ENCODE results near the gene TMCO2. TPM values are rescaled to one million over a fixed set of nuclear protein-coding genes. Genes with fewer than 3 reads are reported as not detected.

TMCO2 gene
- total and polyA plus RNA-seq, 2 donors (not counting 1 experiment from before 2014, with no cell fraction given): not detected

DNA sequence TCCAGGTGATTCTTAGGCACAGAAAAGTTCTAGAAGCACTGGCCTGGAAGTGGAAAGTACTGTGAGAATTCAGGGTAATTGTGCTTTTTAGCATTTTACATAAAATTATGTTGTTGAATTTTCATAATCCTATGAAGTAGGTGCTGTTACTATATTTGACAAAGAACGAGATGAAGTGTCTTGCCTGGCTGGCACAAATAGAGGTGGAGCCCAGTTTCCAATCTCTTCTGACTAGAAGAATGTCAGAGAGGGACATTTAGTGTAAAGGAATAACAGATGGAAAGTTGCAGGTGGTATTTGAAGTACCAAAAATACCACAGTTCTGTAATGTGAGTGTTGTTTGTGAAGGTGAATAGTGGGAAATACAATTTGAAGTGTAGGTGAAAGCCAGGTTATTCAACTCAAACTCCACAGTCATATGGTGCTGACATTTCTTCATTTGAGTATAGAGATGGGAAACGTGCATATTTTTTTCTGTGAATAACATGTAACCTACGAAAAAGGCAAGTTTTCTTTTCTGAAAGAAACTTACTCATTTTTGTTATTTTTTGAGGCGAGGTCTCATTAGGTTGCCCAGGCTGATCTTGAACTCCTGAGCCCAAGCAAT lies 3.5 kb upstream of the TMCO2 start:
- H3K9me3 Mint-ChIP-seq (ENCODE audit: insufficient read depth): no peaks in the 10 kb centered on the region
- Histone ChIP-seq H3K27me3 (replicated peaks in 1 of 4; ENCODE audit: control extremely low read depth in 1 of 4, control insufficient read depth in 3 of 4, insufficient read depth in 4 of 4, low read length in 3 of 4) (no peaks in the 10 kb centered on the region), H2AFZ (ENCODE audit: insufficient read depth, low read depth, low read length, poor library complexity, severe bottlenecking) (no peak overlapping the region), H3K27ac (ENCODE audit: low read length in 2 of 2) (no peak overlapping the region), H3K9ac (ENCODE audit: low read length) (no peak overlapping the region), H3K4me2 (replicated peaks; ENCODE audit: low read depth, low read length, poor library complexity, severe bottlenecking) (no peak overlapping the region), H4K20me1 (ENCODE audit: control insufficient read depth, insufficient read depth, low read length, poor library complexity, severe bottlenecking) (no peaks in the 10 kb centered on the region), H3K36me3 (replicated peaks in 1 of 2; ENCODE audit: control extremely low read depth in 1 of 2, control insufficient read depth in 1 of 2, extremely low read depth in 1 of 2, insufficient read depth in 2 of 2, low read length in 1 of 2) (no peaks in the 10 kb centered on the region), H3K4me1 (ENCODE audit: control insufficient read depth in 2 of 2, insufficient read depth in 2 of 2, low read length in 2 of 2) (no peaks in the 10 kb centered on the region), H3K9me3 (ENCODE audit: control extremely low read depth in 1 of 3, control insufficient read depth in 2 of 3, insufficient read depth in 1 of 3, low read length in 2 of 3) (no peaks in the 10 kb centered on the region), H3K4me3 (ENCODE audit: control extremely low read depth in 1 of 5, extremely low read depth in 1 of 5, insufficient read depth in 1 of 5, low read depth in 2 of 5, low read length in 4 of 5) (no peak overlapping the region), H3K79me2 (ENCODE audit: control insufficient read depth, insufficient read depth, low read length) (no peaks in the 10 kb centered on the region)
- H3K27me3 Mint-ChIP-seq: no peaks in the 10 kb centered on the region
- 77% methylated on average over 2 of the region's 4 CpGs for WGBS (ENCODE audit: insufficient coverage)
- ChIA-PET POLR2A (interaction anchor here (0.6 kb wide), 1 partner anchor 91 kb away, joined by 4 read pairs; no protein-coding TSS in a partner anchor), CTCF (no interaction called here)
- intact Hi-C loops (cut with micrococcal nuclease): no loop called here
- ATAC-seq (ENCODE audit: low read depth): no peak
- peaks cover 8% of the 10 kb centered on the region for H3K4me1 Mint-ChIP-seq
- DNase-seq: no peak
- TF ChIP-seq, protein P1, sequence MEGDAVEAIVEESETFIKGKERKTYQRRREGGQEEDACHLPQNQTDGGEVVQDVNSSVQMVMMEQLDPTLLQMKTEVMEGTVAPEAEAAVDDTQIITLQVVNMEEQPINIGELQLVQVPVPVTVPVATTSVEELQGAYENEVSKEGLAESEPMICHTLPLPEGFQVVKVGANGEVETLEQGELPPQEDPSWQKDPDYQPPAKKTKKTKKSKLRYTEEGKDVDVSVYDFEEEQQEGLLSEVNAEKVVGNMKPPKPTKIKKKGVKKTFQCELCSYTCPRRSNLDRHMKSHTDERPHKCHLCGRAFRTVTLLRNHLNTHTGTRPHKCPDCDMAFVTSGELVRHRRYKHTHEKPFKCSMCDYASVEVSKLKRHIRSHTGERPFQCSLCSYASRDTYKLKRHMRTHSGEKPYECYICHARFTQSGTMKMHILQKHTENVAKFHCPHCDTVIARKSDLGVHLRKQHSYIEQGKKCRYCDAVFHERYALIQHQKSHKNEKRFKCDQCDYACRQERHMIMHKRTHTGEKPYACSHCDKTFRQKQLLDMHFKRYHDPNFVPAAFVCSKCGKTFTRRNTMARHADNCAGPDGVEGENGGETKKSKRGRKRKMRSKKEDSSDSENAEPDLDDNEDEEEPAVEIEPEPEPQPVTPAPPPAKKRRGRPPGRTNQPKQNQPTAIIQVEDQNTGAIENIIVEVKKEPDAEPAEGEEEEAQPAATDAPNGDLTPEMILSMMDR (IDR thresholded peaks at IDR 0.05): no peak
- TF ChIP-seq EZH2 (IDR thresholded peaks at IDR 0.05; ENCODE audit: borderline replicate concordance, insufficient read depth, low read depth, low read length, poor library complexity, severe bottlenecking): no peak
- no peak overlapping the region for H3K27ac Mint-ChIP-seq
- no peak overlapping the region for H3K4me3 Mint-ChIP-seq

GRCh38 chr1:40245686-40246085 lies 2.1 kb upstream of the TMCO2 start:
- ChIA-PET CTCF (interaction anchor here (0.5 kb wide), 1 partner anchor 187 kb away, joined by 3 read pairs; no protein-coding TSS in a partner anchor), POLR2A (no interaction called here)
- no peaks in the 10 kb centered on the region for H3K4me1 ChIP-seq (ENCODE audit: control insufficient read depth in 2 of 2, insufficient read depth in 2 of 2, low read length in 2 of 2)
- ATAC-seq (ENCODE audit: low read depth) (no peak), DNase-seq (no peak)
- 95% methylated on average over 2 of the region's 3 CpGs for WGBS (ENCODE audit: insufficient coverage)
- no peak overlapping the region for H3K4me3 Mint-ChIP-seq
- no peaks in the 10 kb centered on the region for H3K27me3 Mint-ChIP-seq
- H3K27ac Mint-ChIP-seq: no peak overlapping the region
- intact Hi-C loops (cut with micrococcal nuclease): no loop called here
- no peak overlapping the region for H3K27ac ChIP-seq (ENCODE audit: low read length in 2 of 2)
- H3K4me1 Mint-ChIP-seq: peaks cover 8% of the 10 kb centered on the region
- H4K20me1 ChIP-seq (ENCODE audit: control insufficient read depth, insufficient read depth, low read length, poor library complexity, severe bottlenecking): no peaks in the 10 kb centered on the region
- H3K9ac ChIP-seq (ENCODE audit: low read length): no peak overlapping the region
- no peaks in the 10 kb centered on the region for H3K9me3 ChIP-seq (ENCODE audit: control extremely low read depth in 1 of 3, control insufficient read depth in 2 of 3, insufficient read depth in 1 of 3, low read length in 2 of 3)
- H3K27me3 ChIP-seq (replicated peaks in 1 of 4; ENCODE audit: control extremely low read depth in 1 of 4, control insufficient read depth in 3 of 4, insufficient read depth in 4 of 4, low read length in 3 of 4): no peaks in the 10 kb centered on the region
- no peak overlapping the region for H3K4me3 ChIP-seq (ENCODE audit: control extremely low read depth in 1 of 5, extremely low read depth in 1 of 5, insufficient read depth in 1 of 5, low read depth in 2 of 5, low read length in 4 of 5)
- no peaks in the 10 kb centered on the region for H3K79me2 ChIP-seq (ENCODE audit: control insufficient read depth, insufficient read depth, low read length)
- H3K4me2 ChIP-seq (replicated peaks; ENCODE audit: low read depth, low read length, poor library complexity, severe bottlenecking): no peak overlapping the region
- H3K36me3 ChIP-seq (replicated peaks in 1 of 2; ENCODE audit: control extremely low read depth in 1 of 2, control insufficient read depth in 1 of 2, extremely low read depth in 1 of 2, insufficient read depth in 2 of 2, low read length in 1 of 2): no peaks in the 10 kb centered on the region
- TF ChIP-seq, protein P1 (IDR thresholded peaks at IDR 0.05): no peak
- no peak for TF ChIP-seq EZH2 (IDR thresholded peaks at IDR 0.05; ENCODE audit: borderline replicate concordance, insufficient read depth, low read depth, low read length, poor library complexity, severe bottlenecking)
- no peak overlapping the region for H2AFZ ChIP-seq (ENCODE audit: insufficient read depth, low read depth, low read length, poor library complexity, severe bottlenecking)
- H3K9me3 Mint-ChIP-seq (ENCODE audit: insufficient read depth): no peaks in the 10 kb centered on the region
